Erythroblast (primary cell): ENCODE data around the gene CASP9.

Source experiments
- GATA1 ChIP-seq: IDR thresholded peaks from 2 replicates; pipeline ENCODE4 v1.6.1; 2011; ENCODE audit warnings: low read depth, mild to moderate bottlenecking, control low read depth, low read length, moderate library complexity
- POLR2A ChIP-seq: IDR thresholded peaks from 2 replicates; pipeline ENCODE4 v1.6.1; 2011; ENCODE audit warnings: mild to moderate bottlenecking, low read length

- no peak for TF ChIP-seq POLR2A
- TF ChIP-seq GATA1 = no peak
These were observed 34.5 kb upstream of the CASP9 start for GRCh38 chr1:15558516-15558915.
